K562 (cell line): Measurements from ENCODE around the gene INO80C.

Experiments
- CTCF ChIP-seq, 3 experiments: IDR thresholded peaks in 2 of 3; conservative IDR thresholded peaks in 1 of 3; 2 replicates each; pipeline ENCODE4 v1.5.1; 2011 to 2012; ENCODE audit warnings: low read length in 3 of 3, mild to moderate bottlenecking in 3 of 3, control low read depth in 2 of 3, improper control_type of control experiment in 1 of 3, inconsistent platforms in 1 of 3, low read depth in 1 of 3, mixed read lengths in 1 of 3, moderate library complexity in 1 of 3; ENCODE audit not compliant: insufficient read depth in 2 of 3
- PHF8 ChIP-seq: fragments of 200-600 bp; sonication (generic); IDR thresholded peaks from 2 replicates; pipeline ENCODE4 v1.6.1; 2012; ENCODE audit warnings: mixed run types, mild to moderate bottlenecking, inconsistent platforms, low read length, moderate library complexity, borderline replicate concordance

- TF ChIP-seq PHF8 (no peak), CTCF (IDR thresholded peaks at IDR 0.05 in 2 of 3, conservative IDR thresholded peaks at IDR 0.05 in 1 of 3; ENCODE audit: insufficient read depth in 2 of 3, low read depth in 1 of 3, low read length in 3 of 3) (no peak)
Measured at GRCh38 chr18:35442701-35443100, 55.1 kb downstream of the INO80C start.
